Fibroblast of mammary gland (primary cell): ENCODE data around the gene SCAMP2.
"Not testable (repeated sequence)": the region's sequence is repeated elsewhere in the genome, so short reads cannot be mapped to it uniquely, and the experiment has no call there.

Experiments used
- DNase-seq: peaks from one replicate; pipeline ENCODE4 v3.0.0-alpha.2; 2010; ENCODE audit warnings: low read depth
- H3K4me3 ChIP-seq: 2 replicates; pipeline ENCODE4 v1.5.1; 2011; ENCODE audit warnings: low read depth, mild to moderate bottlenecking, low read length, moderate library complexity; ENCODE audit not compliant: control insufficient read depth
- TF ChIP-seq, protein P1 (sequence below): conservative IDR thresholded peaks from 2 replicates; pipeline ENCODE4 v1.5.1; 2011; ENCODE audit warnings: low read depth, low read length, inconsistent platforms; ENCODE audit not compliant: control insufficient read depth, insufficient read depth

Gene SCAMP2

DNA sequence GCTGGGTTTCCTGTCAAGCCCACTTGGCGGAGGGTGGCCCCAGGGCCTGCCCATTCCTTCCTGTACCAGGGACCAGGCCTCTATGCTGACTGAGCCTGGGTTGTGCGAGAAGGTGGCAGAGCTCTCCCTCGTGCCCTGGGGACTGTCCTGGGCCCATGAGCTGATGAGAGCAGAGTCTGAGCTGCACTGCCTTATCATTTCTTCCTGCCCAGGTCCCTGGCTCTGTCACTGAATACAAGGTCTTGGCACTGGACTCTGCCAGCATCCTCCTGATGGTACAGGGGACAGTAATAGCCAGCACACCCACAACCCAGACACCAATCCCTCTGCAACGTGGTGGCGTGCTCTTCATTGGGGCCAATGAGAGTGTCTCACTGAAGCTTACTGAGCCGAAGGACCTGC is 24.1 kb upstream of the SCAMP2 start:
- no peak overlapping the region for H3K4me3 ChIP-seq
- DNase-seq = no peak
- TF ChIP-seq, protein P1, sequence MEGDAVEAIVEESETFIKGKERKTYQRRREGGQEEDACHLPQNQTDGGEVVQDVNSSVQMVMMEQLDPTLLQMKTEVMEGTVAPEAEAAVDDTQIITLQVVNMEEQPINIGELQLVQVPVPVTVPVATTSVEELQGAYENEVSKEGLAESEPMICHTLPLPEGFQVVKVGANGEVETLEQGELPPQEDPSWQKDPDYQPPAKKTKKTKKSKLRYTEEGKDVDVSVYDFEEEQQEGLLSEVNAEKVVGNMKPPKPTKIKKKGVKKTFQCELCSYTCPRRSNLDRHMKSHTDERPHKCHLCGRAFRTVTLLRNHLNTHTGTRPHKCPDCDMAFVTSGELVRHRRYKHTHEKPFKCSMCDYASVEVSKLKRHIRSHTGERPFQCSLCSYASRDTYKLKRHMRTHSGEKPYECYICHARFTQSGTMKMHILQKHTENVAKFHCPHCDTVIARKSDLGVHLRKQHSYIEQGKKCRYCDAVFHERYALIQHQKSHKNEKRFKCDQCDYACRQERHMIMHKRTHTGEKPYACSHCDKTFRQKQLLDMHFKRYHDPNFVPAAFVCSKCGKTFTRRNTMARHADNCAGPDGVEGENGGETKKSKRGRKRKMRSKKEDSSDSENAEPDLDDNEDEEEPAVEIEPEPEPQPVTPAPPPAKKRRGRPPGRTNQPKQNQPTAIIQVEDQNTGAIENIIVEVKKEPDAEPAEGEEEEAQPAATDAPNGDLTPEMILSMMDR = no peak

DNA sequence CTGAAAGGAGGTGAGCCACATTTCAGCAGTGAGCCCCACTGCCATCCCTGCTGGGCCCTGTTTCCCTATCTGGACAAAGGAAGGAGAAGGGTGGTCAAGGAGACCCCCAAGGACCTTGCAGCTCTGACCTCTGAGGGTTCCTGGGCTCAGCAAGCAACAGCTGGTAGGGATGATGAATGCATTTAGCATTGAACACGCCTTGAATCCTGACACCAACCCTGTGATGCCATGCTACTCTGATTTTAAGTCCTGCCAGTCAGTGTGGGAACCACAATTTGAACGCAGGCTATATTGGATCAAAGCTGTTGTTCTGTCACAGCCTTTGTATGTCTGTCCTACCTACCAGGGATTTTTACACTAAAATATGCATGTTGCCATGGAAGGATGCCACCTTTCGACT is 23.2 kb upstream of the SCAMP2 start:
- no peak for DNase-seq
- TF ChIP-seq, protein P1 = no peak
- H3K4me3 ChIP-seq = no peak overlapping the region

DNA sequence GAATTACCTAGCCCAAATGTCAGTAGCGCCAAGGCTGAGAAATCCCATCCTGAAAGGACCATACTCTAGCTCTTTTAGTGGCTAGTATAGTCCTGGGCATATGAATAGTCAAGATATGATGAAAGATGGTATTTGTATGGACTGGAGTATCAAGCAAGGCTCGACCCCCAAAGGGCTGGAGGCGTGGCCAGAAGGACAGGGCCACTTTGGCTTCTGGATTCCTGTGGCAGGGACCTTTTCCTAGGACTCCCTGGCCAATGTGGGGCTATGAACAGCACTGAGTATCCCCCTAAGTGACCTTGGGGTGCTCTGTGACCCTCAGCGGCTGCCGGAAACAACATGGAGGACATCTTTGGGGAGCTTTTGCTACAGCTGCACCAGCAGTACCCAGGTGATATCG is 22.7 kb upstream of the SCAMP2 start:
- no peak for DNase-seq
- H3K4me3 ChIP-seq = no peak overlapping the region
- TF ChIP-seq, protein P1 = no peak

DNA sequence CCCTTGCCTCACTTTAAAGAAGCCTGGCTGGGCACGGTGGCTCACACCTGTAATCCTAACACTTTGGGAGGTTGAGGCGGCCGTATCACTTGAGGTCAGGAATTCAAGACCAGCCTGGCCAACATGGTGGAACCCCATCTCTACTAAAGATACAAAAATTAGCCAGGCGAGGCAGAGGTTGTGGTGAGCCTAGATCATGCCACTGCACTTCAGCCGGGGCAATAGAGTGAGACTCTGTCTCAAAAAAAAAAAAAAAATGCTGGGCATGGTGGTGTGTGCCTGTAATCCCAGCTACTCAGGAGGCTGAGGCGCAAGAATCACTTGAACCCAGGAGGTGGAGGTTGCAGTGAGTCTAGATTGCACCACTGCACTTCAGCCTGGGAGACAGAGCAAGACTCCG is 21.2 kb upstream of the SCAMP2 start:
- not testable (repeated sequence) for DNase-seq, H3K4me3 ChIP-seq

DNA sequence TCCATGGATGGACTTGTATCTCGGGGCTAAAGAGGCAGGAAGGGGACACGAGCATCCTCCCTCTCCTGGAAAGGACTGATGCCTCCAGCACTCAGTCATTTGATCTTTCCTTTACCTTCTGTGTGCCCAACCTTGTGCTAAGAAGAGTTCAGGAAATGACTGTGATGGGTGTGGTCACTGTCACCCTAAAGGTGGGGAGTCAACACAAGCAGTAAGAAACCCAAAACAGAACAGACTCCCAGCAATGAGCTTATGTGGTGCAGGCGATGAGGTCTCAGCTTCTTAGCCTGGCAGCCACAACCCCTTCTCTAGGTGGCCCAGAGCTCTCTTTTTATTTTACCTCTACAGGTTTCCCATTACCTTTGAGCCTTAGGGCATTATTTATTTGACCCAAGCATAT is 20.5 kb upstream of the SCAMP2 start:
- DNase-seq = no peak
- TF ChIP-seq, protein P1 = no peak
- no peak overlapping the region for H3K4me3 ChIP-seq

DNA sequence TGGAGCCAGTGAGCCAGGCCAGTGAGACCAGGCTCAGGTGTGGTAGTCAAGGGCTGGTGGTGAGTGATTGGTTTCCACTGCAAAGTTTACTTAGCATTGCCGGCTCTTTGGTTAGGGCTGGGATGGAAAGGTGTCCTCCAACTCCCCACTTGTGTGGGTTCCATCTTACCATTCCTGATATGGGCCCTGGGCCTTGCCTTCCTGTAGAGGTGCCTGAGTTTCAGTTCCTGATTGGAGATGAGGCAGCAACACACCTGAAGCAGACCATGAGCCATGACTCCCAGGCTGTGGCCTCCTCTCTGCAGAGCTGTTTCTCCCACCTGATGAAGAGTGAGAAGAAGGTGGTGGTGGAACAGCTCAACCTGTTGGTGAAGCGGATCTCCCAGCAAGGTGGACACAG is 19.8 kb upstream of the SCAMP2 start:
- no peak for DNase-seq
- TF ChIP-seq, protein P1 = no peak
- no peak overlapping the region for H3K4me3 ChIP-seq

DNA sequence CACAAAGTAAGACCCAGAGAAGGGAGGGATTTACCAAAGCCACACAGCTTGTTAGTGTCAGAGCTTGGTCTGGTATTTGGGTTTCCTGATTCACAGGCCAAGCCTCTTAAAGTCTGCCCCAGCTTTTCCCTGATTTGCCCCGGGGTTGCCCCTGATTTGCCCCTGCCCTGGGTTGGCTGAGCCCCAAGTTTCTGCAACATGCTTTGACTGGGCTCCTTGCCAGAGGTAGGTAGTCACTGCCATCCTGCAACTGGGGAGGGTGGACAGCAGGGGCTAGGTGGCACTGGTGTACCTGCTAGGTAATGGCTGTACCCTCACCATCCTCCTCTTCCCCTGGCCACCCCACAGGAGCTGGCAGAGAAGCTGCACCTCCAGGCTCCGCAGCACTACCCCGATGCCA is 19.1 kb upstream of the SCAMP2 start:
- DNase-seq = no peak
- TF ChIP-seq, protein P1 = no peak
- H3K4me3 ChIP-seq = no peak overlapping the region
